OCI-LY7 (cell line): Measurements from ENCODE around the gene NLGN1. TPM values are rescaled to one million over a fixed set of nuclear protein-coding genes. Genes with fewer than 3 reads are reported as not detected.

ENCODE experiments used
- BruUV-seq: library from RNA; stranded (reverse); fragments of 400-500 nt; replicated peaks from 2 replicates; lab custom pipeline; 2021; lab: Mats Ljungman, UMichigan
- CTCF ChIA-PET: fragments of 300-600 bp; sonication (Branson Sonifier 250); formaldehyde crosslinking; loops from one replicate; lab custom pipeline; 2022; ENCODE audit warnings: antibody characterized with exemption; ENCODE audit not compliant: unreplicated experiment; lab: Charles Lee
- POLR2A ChIA-PET: fragments of 300-600 bp; sonication (Branson Sonifier 250); formaldehyde crosslinking; loops from one replicate; lab custom pipeline; 2022; ENCODE audit warnings: antibody characterized with exemption; lab: Charles Lee
- DNase-seq: peaks from one replicate; pipeline ENCODE4 v3.0.0-alpha.2; 2015; ENCODE audit warnings: low spot score
- H2AFZ ChIP-seq: fragments of 200-600 bp; sonication (generic), shearing (Covaris generic); 2 replicates; pipeline ENCODE4 v1.6.1; 2014; ENCODE audit warnings: mild to moderate bottlenecking, antibody characterized with exemption, low read length, moderate library complexity
- H3K27ac ChIP-seq: fragments of 200-600 bp; sonication (generic); 2 replicates; pipeline ENCODE4 v1.5.1; 2014; ENCODE audit warnings: mixed run types, low read depth, mild to moderate bottlenecking, moderate library complexity, low read length, inconsistent platforms; ENCODE audit not compliant: poor library complexity, severe bottlenecking
- H3K36me3 ChIP-seq: fragments of 200-600 bp; sonication (generic); 2 replicates; pipeline ENCODE4 v1.6.1; 2014; ENCODE audit warnings: mild to moderate bottlenecking, antibody characterized with exemption, low read length, moderate library complexity, mixed read lengths; ENCODE audit not compliant: insufficient read depth
- H3K4me1 ChIP-seq: fragments of 200-600 bp; sonication (generic); 2 replicates; pipeline ENCODE4 v1.5.1; 2014; ENCODE audit warnings: mild to moderate bottlenecking, low read length; ENCODE audit not compliant: insufficient read depth, poor library complexity, severe bottlenecking
- H3K4me2 ChIP-seq: fragments of 200-600 bp; sonication (generic); 2 replicates; pipeline ENCODE4 v1.6.1; 2014; ENCODE audit warnings: mild to moderate bottlenecking, low read length
- H3K4me3 ChIP-seq: fragments of 200-600 bp; sonication (generic); 2 replicates; pipeline ENCODE4 v1.5.1; 2014; ENCODE audit warnings: mild to moderate bottlenecking, low read depth, low read length; ENCODE audit not compliant: poor library complexity, severe bottlenecking
- H3K79me2 ChIP-seq: fragments of 200-600 bp; sonication (generic); 2 replicates; pipeline ENCODE4 v1.6.1; 2016; ENCODE audit warnings: low read depth, mild to moderate bottlenecking, low read length, moderate library complexity, mixed read lengths; ENCODE audit not compliant: insufficient read depth
- H3K9me2 ChIP-seq: fragments of 200-600 bp; sonication (generic); 2 replicates; pipeline ENCODE4 v1.6.1; 2016; ENCODE audit warnings: mild to moderate bottlenecking, low read length, mixed read lengths; ENCODE audit not compliant: insufficient read depth
- H3K9me3 ChIP-seq: fragments of 200-600 bp; sonication (generic); 2 replicates; pipeline ENCODE4 v1.6.1; 2014; ENCODE audit warnings: mild to moderate bottlenecking, mixed run types, low read length, mixed read lengths
- H4K20me1 ChIP-seq: fragments of 200-600 bp; sonication (generic); 2 replicates; pipeline ENCODE4 v1.6.1; 2014; ENCODE audit warnings: mild to moderate bottlenecking, antibody characterized with exemption, low read length, moderate library complexity, mixed read lengths; ENCODE audit not compliant: insufficient read depth
- EZH2phosphoT487 ChIP-seq: fragments of 200-600 bp; sonication (generic); IDR thresholded peaks from 2 replicates; pipeline ENCODE4 v1.6.1; 2018; ENCODE audit warnings: low read depth, borderline replicate concordance, mild to moderate bottlenecking, mixed run types, antibody characterized with exemption, low read length, moderate library complexity, mixed read lengths
- intact Hi-C: fragments of 100-400 bp; cut with micrococcal nuclease; formaldehyde crosslinking; loops from one replicate; pipeline ENCODE4 v1.10.0; 2022; ENCODE audit not compliant: unreplicated experiment
- total RNA-seq, 2 experiments: library from RNA; depleted of rRNA in 1 of 2; stranded (reverse); fragments of >200 nt in 1 of 2; shearing (Covaris generic) in 1 of 2; gene quantifications; 2 replicates each; pipeline ENCODE4 v1.2.3, GENCODE V29; 2014 to 2022
- TF ChIP-seq, protein P1 (sequence below): fragments of 200-600 bp; sonication (generic); conservative IDR thresholded peaks from 2 replicates; pipeline ENCODE4 v1.5.1; 2014; ENCODE audit warnings: mild to moderate bottlenecking, antibody characterized with exemption, low read length, moderate library complexity, mixed read lengths

NLGN1 gene
- total RNA-seq, 2 experiments from 2014 or later, result not detected

DNA sequence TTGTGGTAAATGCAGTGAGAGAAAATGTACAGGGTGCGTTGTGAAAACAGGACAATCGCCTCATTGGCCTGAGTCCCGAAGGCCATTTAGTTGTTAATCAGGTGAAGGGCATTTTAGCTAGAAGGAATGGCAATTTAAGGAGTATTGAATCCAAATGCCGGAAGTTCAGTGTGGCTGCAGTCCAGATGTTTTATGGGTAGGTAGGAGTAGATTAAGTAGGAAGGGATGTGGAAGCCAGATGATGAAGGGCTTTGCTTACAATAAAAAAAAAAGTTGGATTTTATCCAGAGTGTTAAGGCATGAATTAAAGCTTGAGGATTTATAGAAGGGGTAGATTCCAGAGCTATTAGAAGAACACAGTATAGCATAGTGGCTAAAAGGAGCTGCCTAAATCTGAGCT is 572.7 kb downstream of the NLGN1 start:
- H3K4me2 ChIP-seq, result no peak overlapping the region
- TF ChIP-seq, protein P1, sequence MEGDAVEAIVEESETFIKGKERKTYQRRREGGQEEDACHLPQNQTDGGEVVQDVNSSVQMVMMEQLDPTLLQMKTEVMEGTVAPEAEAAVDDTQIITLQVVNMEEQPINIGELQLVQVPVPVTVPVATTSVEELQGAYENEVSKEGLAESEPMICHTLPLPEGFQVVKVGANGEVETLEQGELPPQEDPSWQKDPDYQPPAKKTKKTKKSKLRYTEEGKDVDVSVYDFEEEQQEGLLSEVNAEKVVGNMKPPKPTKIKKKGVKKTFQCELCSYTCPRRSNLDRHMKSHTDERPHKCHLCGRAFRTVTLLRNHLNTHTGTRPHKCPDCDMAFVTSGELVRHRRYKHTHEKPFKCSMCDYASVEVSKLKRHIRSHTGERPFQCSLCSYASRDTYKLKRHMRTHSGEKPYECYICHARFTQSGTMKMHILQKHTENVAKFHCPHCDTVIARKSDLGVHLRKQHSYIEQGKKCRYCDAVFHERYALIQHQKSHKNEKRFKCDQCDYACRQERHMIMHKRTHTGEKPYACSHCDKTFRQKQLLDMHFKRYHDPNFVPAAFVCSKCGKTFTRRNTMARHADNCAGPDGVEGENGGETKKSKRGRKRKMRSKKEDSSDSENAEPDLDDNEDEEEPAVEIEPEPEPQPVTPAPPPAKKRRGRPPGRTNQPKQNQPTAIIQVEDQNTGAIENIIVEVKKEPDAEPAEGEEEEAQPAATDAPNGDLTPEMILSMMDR, result no peak
- TF ChIP-seq EZH2phosphoT487, result no peak
- no peak overlapping the region for H3K4me3 ChIP-seq
- H4K20me1 ChIP-seq, result no peaks in the 10 kb centered on the region
- intact Hi-C loops, result no loop called here
- no peaks in the 10 kb centered on the region for H3K4me1 ChIP-seq
- no peak overlapping the region for H3K27ac ChIP-seq
- no peak overlapping the region for H2AFZ ChIP-seq
- no peaks in the 10 kb centered on the region for H3K9me3 ChIP-seq
- H3K36me3 ChIP-seq, result no peaks in the 10 kb centered on the region
- no peaks in the 10 kb centered on the region for H3K79me2 ChIP-seq
- BruUV-seq, result no TSS peak
- no peaks in the 10 kb centered on the region for H3K9me2 ChIP-seq
- ChIA-PET POLR2A (interaction anchor here (1.5 kb wide), 1 partner anchor 18 kb away, joined by 3 read pairs; no protein-coding TSS in a partner anchor), CTCF (no interaction called here)
- no peak for DNase-seq

DNA sequence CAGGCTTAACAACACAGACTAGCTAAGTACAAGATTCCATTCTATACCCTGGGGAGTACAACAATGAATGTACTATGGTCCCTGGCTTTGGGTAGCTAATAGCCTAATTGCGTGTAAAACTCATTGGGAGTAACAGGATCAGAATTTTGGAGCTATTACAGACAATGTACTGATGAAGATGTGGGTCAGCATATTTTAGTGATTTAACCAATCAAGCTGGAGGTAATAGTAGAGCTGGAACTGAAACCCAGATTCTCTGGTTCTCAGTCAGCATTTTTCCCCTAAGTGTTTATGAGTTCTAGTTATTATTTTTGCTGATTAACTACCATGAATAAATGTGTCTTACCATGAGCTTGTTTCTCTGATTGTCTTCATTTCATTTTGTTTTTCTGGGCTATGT is 578.7 kb downstream of the NLGN1 start:
- BruUV-seq, result no TSS peak
- no peak for DNase-seq
- Histone ChIP-seq H3K4me1 (no peaks in the 10 kb centered on the region), H3K9me2 (no peaks in the 10 kb centered on the region), H3K4me2 (no peak overlapping the region), H3K4me3 (no peak overlapping the region), H3K79me2 (no peaks in the 10 kb centered on the region), H3K9me3 (no peaks in the 10 kb centered on the region), H3K36me3 (no peaks in the 10 kb centered on the region), H3K27ac (no peak overlapping the region), H2AFZ (no peak overlapping the region), H4K20me1 (no peaks in the 10 kb centered on the region)
- intact Hi-C loops, result no loop called here
- ChIA-PET CTCF (no interaction called here), POLR2A (interaction anchor here (0.8 to 0.9 kb wide), 2 partner anchors 14 to 19 kb away, joined by 3 to 5 read pairs; no protein-coding TSS in a partner anchor)
- TF ChIP-seq EZH2phosphoT487, result no peak
- TF ChIP-seq, protein P1, result no peak

DNA sequence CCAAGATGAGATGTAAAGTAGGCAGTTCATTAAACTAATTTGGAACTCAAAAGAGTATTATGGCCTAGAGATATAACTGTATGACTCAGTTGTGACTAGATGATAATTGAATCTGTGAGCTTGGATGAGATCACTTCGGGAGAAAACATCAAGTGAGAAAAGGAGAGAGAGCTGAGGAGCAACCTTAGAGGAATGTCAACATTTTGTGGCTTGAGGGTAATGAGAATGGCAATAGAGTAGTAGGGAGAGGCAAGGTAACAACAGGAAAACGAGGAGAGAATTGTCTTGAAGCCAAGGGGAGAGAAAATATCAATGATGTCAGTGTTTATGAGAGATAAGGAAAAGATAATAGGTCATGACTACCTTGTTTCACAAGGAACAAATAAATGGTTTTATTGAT is 580.2 kb downstream of the NLGN1 start:
- no TSS peak for BruUV-seq
- no peaks in the 10 kb centered on the region for H3K79me2 ChIP-seq
- no peak for DNase-seq
- H3K9me2 ChIP-seq, result no peaks in the 10 kb centered on the region
- H4K20me1 ChIP-seq, result no peaks in the 10 kb centered on the region
- H3K36me3 ChIP-seq, result no peaks in the 10 kb centered on the region
- no peak overlapping the region for H3K27ac ChIP-seq
- H3K9me3 ChIP-seq, result no peaks in the 10 kb centered on the region
- H3K4me3 ChIP-seq, result no peak overlapping the region
- H2AFZ ChIP-seq, result no peak overlapping the region
- intact Hi-C loops, result no loop called here
- CTCF ChIA-PET, result no interaction called here
- TF ChIP-seq, protein P1, result no peak
- TF ChIP-seq EZH2phosphoT487, result no peak
- POLR2A ChIA-PET, result no interaction called here
- no peaks in the 10 kb centered on the region for H3K4me1 ChIP-seq
- no peak overlapping the region for H3K4me2 ChIP-seq
